ENCODE data around the gene PPP2R2D. TPM values are rescaled to one million over a fixed set of nuclear protein-coding genes. Genes with fewer than 3 reads are reported as not detected.

The PPP2R2D gene
- total RNA-seq, 2 experiments from 2014 or later = 31.6 to 32.3 TPM

DNA sequence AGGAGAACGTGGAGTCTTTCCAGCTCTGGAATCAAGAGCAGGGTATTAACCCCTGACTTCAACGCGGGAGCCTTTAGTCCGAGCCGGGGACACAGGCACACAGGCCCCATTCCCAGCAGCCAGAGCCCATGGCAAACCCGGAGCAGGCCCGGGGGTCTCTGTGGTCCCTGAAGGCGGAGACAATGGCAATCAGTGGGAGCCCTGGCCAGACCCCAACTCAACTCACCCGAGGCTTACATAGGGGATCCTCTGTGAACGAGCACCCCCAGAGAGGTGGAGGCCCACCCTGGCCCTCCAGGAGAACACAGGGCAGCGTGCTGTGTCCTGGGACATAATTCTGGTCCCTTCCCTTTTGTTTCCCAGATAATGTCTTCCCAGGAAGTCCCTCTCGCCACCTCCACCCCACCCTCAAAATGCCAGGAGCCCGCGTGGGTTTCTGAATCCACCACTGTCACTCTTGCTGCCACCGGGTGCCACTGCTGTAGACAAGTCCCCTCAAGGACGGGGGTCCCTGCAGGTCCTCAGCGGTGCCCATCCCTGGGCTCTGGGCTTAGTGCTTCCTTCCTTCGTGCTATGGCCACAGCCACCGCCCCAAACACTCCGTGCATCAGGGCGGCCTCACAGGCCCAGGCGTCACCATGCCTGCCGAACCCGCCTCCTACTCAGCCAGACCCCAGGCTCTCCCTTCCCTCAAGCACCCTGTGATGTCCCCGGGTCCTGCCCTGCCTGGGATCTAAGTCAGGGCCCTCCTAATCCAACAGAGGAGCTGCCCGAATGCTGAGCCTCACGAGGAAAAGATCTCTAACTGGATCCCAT lies 28.6 kb upstream of the PPP2R2D start:
- Mint-ChIP-seq H3K4me1 (ENCODE audit: low read depth) (peaks cover 4% of the 10 kb centered on the region), H3K27ac (no peak overlapping the region), H3K9me3 (no peaks in the 10 kb centered on the region), H3K27me3 (peaks cover 9% of the 10 kb centered on the region), H3K4me3 (no peak overlapping the region), H3K36me3 (ENCODE audit: low read depth) (no peaks in the 10 kb centered on the region)
- DNase-seq (no peak), ATAC-seq (no peak)
- TF ChIP-seq, protein P1, sequence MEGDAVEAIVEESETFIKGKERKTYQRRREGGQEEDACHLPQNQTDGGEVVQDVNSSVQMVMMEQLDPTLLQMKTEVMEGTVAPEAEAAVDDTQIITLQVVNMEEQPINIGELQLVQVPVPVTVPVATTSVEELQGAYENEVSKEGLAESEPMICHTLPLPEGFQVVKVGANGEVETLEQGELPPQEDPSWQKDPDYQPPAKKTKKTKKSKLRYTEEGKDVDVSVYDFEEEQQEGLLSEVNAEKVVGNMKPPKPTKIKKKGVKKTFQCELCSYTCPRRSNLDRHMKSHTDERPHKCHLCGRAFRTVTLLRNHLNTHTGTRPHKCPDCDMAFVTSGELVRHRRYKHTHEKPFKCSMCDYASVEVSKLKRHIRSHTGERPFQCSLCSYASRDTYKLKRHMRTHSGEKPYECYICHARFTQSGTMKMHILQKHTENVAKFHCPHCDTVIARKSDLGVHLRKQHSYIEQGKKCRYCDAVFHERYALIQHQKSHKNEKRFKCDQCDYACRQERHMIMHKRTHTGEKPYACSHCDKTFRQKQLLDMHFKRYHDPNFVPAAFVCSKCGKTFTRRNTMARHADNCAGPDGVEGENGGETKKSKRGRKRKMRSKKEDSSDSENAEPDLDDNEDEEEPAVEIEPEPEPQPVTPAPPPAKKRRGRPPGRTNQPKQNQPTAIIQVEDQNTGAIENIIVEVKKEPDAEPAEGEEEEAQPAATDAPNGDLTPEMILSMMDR (IDR thresholded peaks at IDR 0.05) = no peak
- ChIA-PET POLR2A (no interaction called here), CTCF (no interaction called here)
- intact Hi-C loops (cut with micrococcal nuclease) = no loop called here

DNA sequence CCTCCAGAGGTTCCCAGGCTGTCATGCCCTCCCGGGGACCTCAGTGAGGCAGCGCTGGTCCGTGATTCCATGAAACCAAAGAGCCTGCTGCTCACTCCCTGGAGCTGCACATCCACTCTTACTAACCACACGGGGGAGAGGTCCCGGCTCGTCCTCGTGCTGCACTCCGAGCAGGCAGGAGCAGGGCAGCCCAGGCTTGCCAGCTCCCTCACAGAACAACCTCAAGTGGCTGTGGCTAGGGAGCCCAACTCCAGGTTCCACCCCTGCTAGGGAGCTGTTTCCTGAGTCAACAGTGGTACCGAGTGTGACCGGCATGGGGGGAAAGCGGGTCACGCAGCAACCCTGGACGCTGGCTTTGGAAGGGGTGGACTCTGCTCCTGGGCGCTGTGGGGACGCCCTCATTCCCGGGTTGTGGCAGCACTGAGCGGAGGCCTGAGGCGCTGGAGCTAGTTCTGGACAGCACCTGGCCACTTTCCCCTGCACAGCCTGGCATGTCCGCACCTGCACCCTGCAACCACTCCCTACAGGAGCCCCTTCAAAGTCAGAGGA lies 27.9 kb upstream of the PPP2R2D start:
- no peak for DNase-seq
- intact Hi-C loops (cut with micrococcal nuclease) = no loop called here
- no peak for ATAC-seq
- CTCF ChIA-PET = interaction anchor here (0.8 to 0.9 kb wide), 2 partner anchors 150 to 1686 kb away, joined by 3 read pairs; no protein-coding TSS in a partner anchor
- no peaks in the 10 kb centered on the region for H3K36me3 Mint-ChIP-seq (ENCODE audit: low read depth)
- POLR2A ChIA-PET = no interaction called here
- no peak overlapping the region for H3K27ac Mint-ChIP-seq
- H3K4me1 Mint-ChIP-seq (ENCODE audit: low read depth) = peaks cover 4% of the 10 kb centered on the region
- no peaks in the 10 kb centered on the region for H3K9me3 Mint-ChIP-seq
- H3K4me3 Mint-ChIP-seq = no peak overlapping the region
- H3K27me3 Mint-ChIP-seq = peaks cover 12% of the 10 kb centered on the region
- TF ChIP-seq, protein P1 (IDR thresholded peaks at IDR 0.05) = no peak

DNA sequence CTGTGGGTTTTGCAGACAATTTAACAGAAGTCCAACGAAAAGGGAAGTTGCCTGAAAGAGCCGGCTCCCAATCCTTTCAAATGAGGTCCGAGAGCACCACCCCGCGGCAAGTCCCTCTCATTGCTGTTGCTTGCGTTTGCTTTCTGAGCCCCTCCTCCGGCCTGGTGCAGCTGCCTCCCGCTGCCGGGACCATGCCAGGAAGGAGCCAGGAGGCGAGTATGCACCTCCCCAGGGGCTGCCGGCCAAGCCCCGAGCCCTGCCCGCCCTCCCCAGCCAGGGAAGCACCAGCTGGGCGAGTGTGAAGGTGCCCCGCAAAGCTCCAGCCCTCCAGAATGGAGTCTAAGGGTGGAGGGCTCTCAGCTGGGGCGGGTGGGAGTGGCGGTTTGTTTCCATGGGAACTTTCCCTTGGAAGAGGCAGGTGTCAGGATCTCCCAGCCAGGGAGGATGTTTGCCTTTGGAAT lies 25.8 kb upstream of the PPP2R2D start:
- intact Hi-C loops (cut with micrococcal nuclease) = no loop called here
- DNase-seq (peak; percentile 76), ATAC-seq (peak; percentile 91)
- CTCF ChIA-PET = interaction anchor here (0.6 to 2.1 kb wide), 8 partner anchors 11 to 637 kb away, joined by 3 to 10 read pairs (median 4); no protein-coding TSS in a partner anchor
- H3K9me3 Mint-ChIP-seq = no peaks in the 10 kb centered on the region
- no peak overlapping the region for H3K27ac Mint-ChIP-seq
- POLR2A ChIA-PET = interaction anchor here (1.0 kb wide), 1 partner anchor 106 kb away, joined by 3 read pairs; no protein-coding TSS in a partner anchor
- H3K4me1 Mint-ChIP-seq (ENCODE audit: low read depth) = peaks cover 4% of the 10 kb centered on the region
- H3K27me3 Mint-ChIP-seq = peaks cover 19% of the 10 kb centered on the region
- no peak overlapping the region for H3K4me3 Mint-ChIP-seq
- no peaks in the 10 kb centered on the region for H3K36me3 Mint-ChIP-seq (ENCODE audit: low read depth)
- TF ChIP-seq, protein P1 (IDR thresholded peaks at IDR 0.05) = peak; percentile 76

DNA sequence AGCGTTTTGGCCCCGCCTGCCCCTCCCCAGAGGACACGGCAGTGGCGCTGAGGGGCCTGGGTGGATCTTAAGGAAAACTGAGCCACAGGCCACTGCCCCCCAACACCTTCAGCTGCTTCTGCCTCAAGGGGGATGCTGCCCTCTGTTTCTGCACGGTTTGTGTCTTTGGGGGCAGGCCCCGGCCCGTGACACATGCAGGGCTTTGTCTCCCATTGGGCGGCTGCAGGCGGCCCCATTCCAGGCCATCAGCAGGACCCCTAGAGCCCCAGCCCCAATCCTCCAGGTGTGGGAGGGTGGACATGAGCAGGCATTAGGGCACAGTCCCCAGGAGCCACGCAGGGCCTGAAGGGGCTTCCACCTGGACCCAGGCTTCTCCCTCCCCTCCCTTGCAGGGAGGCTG lies 25.3 kb upstream of the PPP2R2D start:
- ATAC-seq (no peak), DNase-seq (no peak)
- ChIA-PET POLR2A (no interaction called here), CTCF (interaction anchor here (0.7 to 2.1 kb wide), 6 partner anchors 11 to 207 kb away, joined by 3 to 10 read pairs (median 4); no protein-coding TSS in a partner anchor)
- Mint-ChIP-seq H3K4me1 (ENCODE audit: low read depth) (peaks cover 4% of the 10 kb centered on the region), H3K9me3 (no peaks in the 10 kb centered on the region), H3K27ac (no peak overlapping the region), H3K36me3 (ENCODE audit: low read depth) (no peaks in the 10 kb centered on the region), H3K4me3 (no peak overlapping the region), H3K27me3 (peaks cover 19% of the 10 kb centered on the region)
- intact Hi-C loops (cut with micrococcal nuclease) = no loop called here
- TF ChIP-seq, protein P1 (IDR thresholded peaks at IDR 0.05) = no peak

DNA sequence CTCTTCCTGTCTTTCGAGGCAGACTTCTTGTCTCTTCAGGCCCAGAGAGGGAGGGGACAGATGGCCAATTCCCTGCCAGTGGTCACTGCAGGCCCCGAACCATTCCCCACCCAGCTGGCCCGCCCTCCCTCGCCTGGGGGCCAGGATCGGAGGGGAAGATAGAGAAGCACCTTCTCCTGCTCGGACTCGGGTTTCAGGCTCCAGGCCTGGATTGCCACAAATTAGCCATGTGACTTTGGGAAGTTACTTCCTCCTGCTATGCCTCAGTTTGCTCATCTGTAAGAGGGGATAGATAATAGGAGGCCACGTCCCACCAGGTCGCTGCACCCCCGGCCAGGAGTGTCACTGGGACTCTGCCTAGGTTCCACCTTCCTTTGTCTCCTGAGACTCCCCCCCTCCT lies 24.8 kb upstream of the PPP2R2D start:
- Mint-ChIP-seq H3K27me3 (peaks cover 19% of the 10 kb centered on the region), H3K4me1 (ENCODE audit: low read depth) (peaks cover 4% of the 10 kb centered on the region), H3K4me3 (no peak overlapping the region), H3K9me3 (no peaks in the 10 kb centered on the region), H3K27ac (no peak overlapping the region), H3K36me3 (ENCODE audit: low read depth) (no peaks in the 10 kb centered on the region)
- intact Hi-C loops (cut with micrococcal nuclease) = no loop called here
- ATAC-seq (no peak), DNase-seq (no peak)
- TF ChIP-seq, protein P1 (IDR thresholded peaks at IDR 0.05) = no peak
- CTCF ChIA-PET = interaction anchor here (1.6 to 2.1 kb wide), 2 partner anchors 90 to 147 kb away, joined by 3 to 9 read pairs; no protein-coding TSS in a partner anchor
- POLR2A ChIA-PET = no interaction called here

Data from activated CD8-positive, alpha-beta T cell treated with anti-CD3 and anti-CD28 coated beads for 36 hours (primary cell).